ENCODE measurements around the gene CPNE2. TPM values are rescaled to one million over a fixed set of nuclear protein-coding genes. Genes with fewer than 3 reads are reported as not detected.

The CPNE2 gene
- total and polyA plus RNA-seq, 12 donors = 9.6 to 43.6 (median 17.1) TPM

DNA sequence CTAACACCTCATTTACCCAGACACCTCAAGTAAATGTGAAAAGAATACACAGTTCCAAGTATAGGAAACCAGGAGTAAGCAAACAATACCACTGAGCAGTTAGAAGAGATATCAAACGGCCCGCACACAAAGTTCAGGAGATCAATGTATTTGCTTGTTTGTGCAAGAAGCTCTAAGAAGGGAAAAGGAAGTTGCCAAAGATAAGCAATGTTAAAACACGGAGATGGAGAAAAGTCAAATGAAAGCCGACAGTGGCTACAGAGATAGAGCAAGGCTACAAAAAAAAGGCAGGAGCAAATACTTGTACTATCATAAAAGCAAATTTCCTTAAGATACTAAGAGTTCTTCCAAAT is 63.9 kb downstream of the CPNE2 start:
- H3K9me3 ChIP-seq (replicated peaks in 1 of 3) = no peaks in the 10 kb centered on the region
- no peak overlapping the region for H3K27ac ChIP-seq
- no peak for DNase-seq
- intact Hi-C loops (cut with DNase I) = no loop called here
- 44 to 69% (median 59%) methylated on average over 4 of the region's 4 CpGs for WGBS, 4 donors
- no peak overlapping the region for H3K4me3 ChIP-seq
- H3K27me3 ChIP-seq = no peaks in the 10 kb centered on the region
- H3K4me1 ChIP-seq (replicated peaks in 1 of 2) = no peaks in the 10 kb centered on the region
- TF ChIP-seq, protein P1, sequence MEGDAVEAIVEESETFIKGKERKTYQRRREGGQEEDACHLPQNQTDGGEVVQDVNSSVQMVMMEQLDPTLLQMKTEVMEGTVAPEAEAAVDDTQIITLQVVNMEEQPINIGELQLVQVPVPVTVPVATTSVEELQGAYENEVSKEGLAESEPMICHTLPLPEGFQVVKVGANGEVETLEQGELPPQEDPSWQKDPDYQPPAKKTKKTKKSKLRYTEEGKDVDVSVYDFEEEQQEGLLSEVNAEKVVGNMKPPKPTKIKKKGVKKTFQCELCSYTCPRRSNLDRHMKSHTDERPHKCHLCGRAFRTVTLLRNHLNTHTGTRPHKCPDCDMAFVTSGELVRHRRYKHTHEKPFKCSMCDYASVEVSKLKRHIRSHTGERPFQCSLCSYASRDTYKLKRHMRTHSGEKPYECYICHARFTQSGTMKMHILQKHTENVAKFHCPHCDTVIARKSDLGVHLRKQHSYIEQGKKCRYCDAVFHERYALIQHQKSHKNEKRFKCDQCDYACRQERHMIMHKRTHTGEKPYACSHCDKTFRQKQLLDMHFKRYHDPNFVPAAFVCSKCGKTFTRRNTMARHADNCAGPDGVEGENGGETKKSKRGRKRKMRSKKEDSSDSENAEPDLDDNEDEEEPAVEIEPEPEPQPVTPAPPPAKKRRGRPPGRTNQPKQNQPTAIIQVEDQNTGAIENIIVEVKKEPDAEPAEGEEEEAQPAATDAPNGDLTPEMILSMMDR (IDR thresholded peaks at IDR 0.05) = no peak
- no peak for TF ChIP-seq POLR2A (IDR thresholded peaks at IDR 0.05)
- peaks cover 0 to 47% of the 10 kb centered on the region in 2 donors for H3K36me3 ChIP-seq (replicated peaks in 1 of 2)

DNA sequence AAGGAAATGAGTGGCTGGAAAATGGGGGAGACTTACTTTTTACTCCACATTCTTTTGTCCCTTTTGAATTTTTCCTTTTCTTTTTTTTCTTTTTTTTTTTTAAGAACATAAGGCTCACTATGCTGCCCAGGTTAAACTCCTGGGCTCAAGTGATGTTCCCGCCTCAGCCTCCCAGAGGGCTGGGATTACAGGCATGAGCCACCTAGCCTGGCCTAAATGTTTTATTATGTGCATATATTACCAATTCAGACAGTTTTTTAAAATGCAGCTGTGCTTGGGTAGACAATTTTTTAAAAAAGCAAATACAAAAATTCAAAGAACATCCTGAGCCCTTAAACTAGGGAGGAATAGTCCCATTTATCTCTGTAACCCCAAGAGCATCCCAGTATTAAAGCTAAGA is 65.2 kb downstream of the CPNE2 start:
- Histone ChIP-seq H3K4me3 (no peak overlapping the region), H3K27me3 (no peaks in the 10 kb centered on the region), H3K36me3 (replicated peaks in 1 of 2) (peaks cover 0 to 55% of the 10 kb centered on the region in 2 donors), H3K9me3 (replicated peaks in 1 of 3) (no peaks in the 10 kb centered on the region), H3K27ac (no peak overlapping the region), H3K4me1 (replicated peaks in 1 of 2) (no peaks in the 10 kb centered on the region)
- no peak for TF ChIP-seq POLR2A (IDR thresholded peaks at IDR 0.05)
- TF ChIP-seq, protein P1 (IDR thresholded peaks at IDR 0.05) = no peak
- DNase-seq = no peak
- intact Hi-C loops (cut with DNase I) = no loop called here
- WGBS, 4 donors = 96 to 100% (median 98%) methylated on average over 1 of the region's 1 CpG

DNA sequence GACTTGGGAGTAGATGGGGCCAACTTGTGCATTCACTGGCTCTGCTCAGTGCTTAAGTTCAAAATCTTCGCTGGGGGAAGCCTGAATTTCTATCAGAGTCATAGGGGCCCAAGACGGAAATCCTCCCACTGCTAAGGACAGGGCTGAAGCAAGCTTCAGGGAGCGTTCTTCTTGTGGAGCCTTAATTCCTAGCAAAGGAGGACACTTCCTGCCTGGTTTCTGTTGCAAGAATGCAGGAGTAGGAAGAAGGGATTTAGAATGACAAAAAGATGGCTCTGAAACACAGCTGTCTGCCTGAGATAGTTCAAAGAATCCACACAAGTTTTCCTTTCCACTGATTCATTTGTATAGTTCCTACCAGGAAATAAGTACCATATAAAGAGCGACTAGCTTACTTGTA is 67.1 kb downstream of the CPNE2 start:
- no peak for TF ChIP-seq POLR2A (IDR thresholded peaks at IDR 0.05)
- TF ChIP-seq, protein P1 (IDR thresholded peaks at IDR 0.05) = no peak
- DNase-seq = no peak
- no peak overlapping the region for H3K4me3 ChIP-seq
- no peaks in the 10 kb centered on the region for H3K9me3 ChIP-seq (replicated peaks in 1 of 3)
- no peaks in the 10 kb centered on the region for H3K4me1 ChIP-seq (replicated peaks in 1 of 2)
- no peak overlapping the region for H3K27ac ChIP-seq
- peaks cover 0 to 55% of the 10 kb centered on the region in 2 donors for H3K36me3 ChIP-seq (replicated peaks in 1 of 2)
- H3K27me3 ChIP-seq = no peaks in the 10 kb centered on the region
- intact Hi-C loops (cut with DNase I) = no loop called here
- WGBS, 4 donors = 83 to 96% (median 85%) methylated on average over 4 of the region's 4 CpGs

DNA sequence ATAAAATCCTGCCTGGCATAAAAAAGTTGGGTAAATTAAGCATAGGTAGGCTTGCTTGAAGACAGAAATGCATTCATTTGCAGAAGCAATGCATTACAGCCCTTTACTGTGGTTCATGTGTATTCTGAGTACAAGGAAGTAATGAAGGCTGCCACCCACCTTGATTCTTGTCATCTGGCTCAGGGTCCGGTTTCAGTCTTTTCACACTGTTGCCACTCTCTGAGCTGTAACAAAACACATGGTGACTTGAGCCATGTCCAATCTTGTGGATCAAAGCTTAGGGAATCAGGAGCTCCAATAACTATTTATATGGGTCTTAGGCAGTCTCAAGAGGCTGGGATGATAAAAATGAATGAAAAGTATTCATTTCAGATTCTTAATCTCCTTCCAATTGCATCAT is 71.5 kb downstream of the CPNE2 start:
- Histone ChIP-seq H3K4me1 (replicated peaks in 1 of 2) (peaks cover 0 to 19% of the 10 kb centered on the region in 2 donors), H3K4me3 (no peak overlapping the region), H3K27ac (no peak overlapping the region), H3K27me3 (no peaks in the 10 kb centered on the region), H3K36me3 (replicated peaks in 1 of 2) (peaks cover 0 to 64% of the 10 kb centered on the region in 2 donors), H3K9me3 (replicated peaks in 1 of 3) (no peaks in the 10 kb centered on the region)
- intact Hi-C loops (cut with DNase I) = no loop called here
- no peak for DNase-seq
- TF ChIP-seq, protein P1 (IDR thresholded peaks at IDR 0.05) = no peak
- TF ChIP-seq POLR2A (IDR thresholded peaks at IDR 0.05) = no peak
- 60 to 89% (median 87%) methylated on average over 1 of the region's 1 CpG for WGBS, 4 donors
